Esophagus squamous epithelium (tissue), 5 donors: ENCODE data around the gene PILRB. TPM values are rescaled to one million over a fixed set of nuclear protein-coding genes. Genes with fewer than 3 reads are reported as not detected.

Experiments
- DNase-seq: peaks from one replicate; lab custom pipeline; 2025; lab: John Stamatoyannopoulos, UW
- H3K27ac ChIP-seq, 4 donors: fragments of 200-600 bp; sonication (generic); one replicate each; pipeline ENCODE4 v1.5.1; 2016 to 2019; ENCODE audit warnings: mild to moderate bottlenecking in 1 of 4
- H3K27me3 ChIP-seq, 4 donors: fragments of 200-600 bp; sonication (generic); 1 replicate in 3 of 4; 2 replicates in 1 of 4; pipeline versions ENCODE4 v1.5.1 to v1.6.0; 2017 to 2021; ENCODE audit warnings: antibody characterized with exemption in 1 of 4
- H3K36me3 ChIP-seq, 3 donors: fragments of 200-600 bp; sonication (generic); one replicate each; pipeline ENCODE4 v1.5.1; 2016 to 2019
- H3K4me1 ChIP-seq, 3 donors: fragments of 200-600 bp; sonication (generic); one replicate each; pipeline ENCODE4 v1.5.1; 2017 to 2019
- H3K4me3 ChIP-seq, 4 donors: fragments of 200-600 bp; sonication (generic); 1 replicate in 3 of 4; 2 replicates in 1 of 4; pipeline ENCODE4 v1.5.1; 2016 to 2019; ENCODE audit warnings: mild to moderate bottlenecking in 2 of 4, moderate library complexity in 1 of 4
- H3K9me3 ChIP-seq, 3 donors: fragments of 200-600 bp; sonication (generic); one replicate each; pipeline ENCODE4 v1.5.1; 2016 to 2019
- POLR2A ChIP-seq, 4 donors: fragments of 450-650 bp; IDR thresholded peaks; one replicate each; pipeline ENCODE4 v1.6.1; 2017; ENCODE audit warnings: antibody characterized with exemption in 4 of 4, mild to moderate bottlenecking in 4 of 4, moderate library complexity in 3 of 4
- WGBS, 2 donors: methylation state at CpG; one replicate each; pipeline ENCODE4 v1.1.5; 2018; 5-methylcytosine and 5-hydroxymethylcytosine counted together
- intact Hi-C: fragments of 100-400 bp; cut with DNase I; formaldehyde crosslinking; loops from one replicate; pipeline ENCODE4 v1.15.0; 2022
- total RNA-seq, 4 donors: library from RNA; depleted of rRNA; stranded (reverse); fragments of >200 nt; gene quantifications; one replicate each; pipeline ENCODE4 v1.1.0, GENCODE V29; 2016
- TF ChIP-seq, protein P1 (sequence below), 6 experiments: fragments of 450-650 bp in 4 of 6; fragments of 200-600 bp in 2 of 6; sonication (generic) in 2 of 6; IDR thresholded peaks; one replicate each; pipeline ENCODE4 v1.5.1; 2016 to 2019; ENCODE audit warnings: antibody characterized with exemption in 6 of 6, mild to moderate bottlenecking in 4 of 6, moderate library complexity in 4 of 6
- donor health status: DM: yes; HTN: yes; CAD: no.

Gene PILRB
- total RNA-seq, 4 donors from 2014 or later = 11.1 to 38.1 (median 25.7) TPM

DNA sequence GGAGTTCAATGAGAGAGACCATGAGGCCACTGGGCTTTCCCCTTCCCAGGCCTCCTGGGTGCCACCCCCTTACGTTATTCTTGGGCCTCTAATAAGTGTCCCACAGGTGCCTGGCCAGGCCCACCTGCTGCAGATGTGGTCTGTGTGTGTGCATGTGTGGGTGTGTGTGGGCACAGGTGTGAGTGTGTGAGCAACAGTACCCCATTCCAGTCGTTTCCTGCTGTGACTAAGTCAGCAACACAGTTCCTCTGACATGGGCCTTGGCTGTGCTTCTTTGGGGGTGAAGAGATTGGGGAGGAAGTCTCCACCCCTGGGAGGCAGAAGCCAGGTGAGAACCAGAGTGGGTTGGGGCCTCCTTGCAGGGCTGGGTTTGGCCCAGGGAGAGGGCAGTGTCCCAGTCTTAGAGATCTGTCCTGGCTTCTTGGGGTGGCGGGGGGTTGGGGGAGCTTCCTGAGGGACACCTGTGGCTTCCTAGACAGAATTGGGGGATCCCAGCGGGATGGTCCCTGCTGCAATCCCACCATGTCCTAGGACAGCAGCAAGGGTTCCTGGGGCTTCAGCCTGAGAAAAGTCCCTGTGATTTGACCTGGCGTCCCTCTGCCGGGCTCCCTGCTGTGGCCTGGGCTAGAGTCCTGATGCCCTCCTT is 4.1 kb upstream of the PILRB start:
- intact Hi-C loops = loop anchor here (10.0 kb wide), 1 partner anchor 119 kb away; no protein-coding TSS in a partner anchor
- Histone ChIP-seq H3K4me1 (no peaks in the 10 kb centered on the region), H3K4me3 (no peak overlapping the region), H3K27me3 (no peaks in the 10 kb centered on the region), H3K27ac (no peak overlapping the region), H3K36me3 (peaks cover 46 to 100% (median 65%) of the 10 kb centered on the region in 3 donors), H3K9me3 (no peaks in the 10 kb centered on the region)
- TF ChIP-seq POLR2A (IDR thresholded peaks at IDR 0.05) = no peak
- TF ChIP-seq, protein P1, sequence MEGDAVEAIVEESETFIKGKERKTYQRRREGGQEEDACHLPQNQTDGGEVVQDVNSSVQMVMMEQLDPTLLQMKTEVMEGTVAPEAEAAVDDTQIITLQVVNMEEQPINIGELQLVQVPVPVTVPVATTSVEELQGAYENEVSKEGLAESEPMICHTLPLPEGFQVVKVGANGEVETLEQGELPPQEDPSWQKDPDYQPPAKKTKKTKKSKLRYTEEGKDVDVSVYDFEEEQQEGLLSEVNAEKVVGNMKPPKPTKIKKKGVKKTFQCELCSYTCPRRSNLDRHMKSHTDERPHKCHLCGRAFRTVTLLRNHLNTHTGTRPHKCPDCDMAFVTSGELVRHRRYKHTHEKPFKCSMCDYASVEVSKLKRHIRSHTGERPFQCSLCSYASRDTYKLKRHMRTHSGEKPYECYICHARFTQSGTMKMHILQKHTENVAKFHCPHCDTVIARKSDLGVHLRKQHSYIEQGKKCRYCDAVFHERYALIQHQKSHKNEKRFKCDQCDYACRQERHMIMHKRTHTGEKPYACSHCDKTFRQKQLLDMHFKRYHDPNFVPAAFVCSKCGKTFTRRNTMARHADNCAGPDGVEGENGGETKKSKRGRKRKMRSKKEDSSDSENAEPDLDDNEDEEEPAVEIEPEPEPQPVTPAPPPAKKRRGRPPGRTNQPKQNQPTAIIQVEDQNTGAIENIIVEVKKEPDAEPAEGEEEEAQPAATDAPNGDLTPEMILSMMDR (IDR thresholded peaks at IDR 0.05) = no peak
- 86 to 90% methylated on average over 1 to 2 of the region's 6 CpGs for WGBS, 2 donors
- DNase-seq = no peak

- no peak for DNase-seq
- no peaks in the 10 kb centered on the region for H3K27me3 ChIP-seq
- H3K27ac ChIP-seq = no peak overlapping the region
- H3K4me1 ChIP-seq = no peaks in the 10 kb centered on the region
- TF ChIP-seq, protein P1 (IDR thresholded peaks at IDR 0.05) = no peak
- TF ChIP-seq POLR2A (IDR thresholded peaks at IDR 0.05) = no peak
- intact Hi-C loops = loop anchor here (10.0 kb wide), 1 partner anchor 122 kb away; no protein-coding TSS in a partner anchor
- no peak overlapping the region for H3K4me3 ChIP-seq
- H3K36me3 ChIP-seq = peaks cover 49 to 100% (median 63%) of the 10 kb centered on the region in 3 donors
- 81% methylated on average over 4 of the region's 8 CpGs; no CpG with 5 or more reads in 1 of the 2 donors for WGBS, 2 donors
- no peaks in the 10 kb centered on the region for H3K9me3 ChIP-seq
Measured at GRCh38 chr7:100356416-100357068, 1.4 kb upstream of the PILRB start.

- Histone ChIP-seq H3K4me1 (no peaks in the 10 kb centered on the region), H3K36me3 (peaks cover 43 to 100% (median 65%) of the 10 kb centered on the region in 3 donors), H3K9me3 (no peaks in the 10 kb centered on the region), H3K4me3 (no peak overlapping the region), H3K27me3 (no peaks in the 10 kb centered on the region), H3K27ac (no peak overlapping the region)
- WGBS, 2 donors = 80% methylated on average over 1 of the region's 6 CpGs; no CpG with 5 or more reads in 1 of the 2 donors
- TF ChIP-seq, protein P1 (IDR thresholded peaks at IDR 0.05) = no peak
- no peak for TF ChIP-seq POLR2A (IDR thresholded peaks at IDR 0.05)
- intact Hi-C loops = loop anchor here (10.0 kb wide), 1 partner anchor 122 kb away; no protein-coding TSS in a partner anchor
- DNase-seq = no peak
Measured at GRCh38 chr7:100357131-100357561, 771 bp upstream of the PILRB start.

DNA sequence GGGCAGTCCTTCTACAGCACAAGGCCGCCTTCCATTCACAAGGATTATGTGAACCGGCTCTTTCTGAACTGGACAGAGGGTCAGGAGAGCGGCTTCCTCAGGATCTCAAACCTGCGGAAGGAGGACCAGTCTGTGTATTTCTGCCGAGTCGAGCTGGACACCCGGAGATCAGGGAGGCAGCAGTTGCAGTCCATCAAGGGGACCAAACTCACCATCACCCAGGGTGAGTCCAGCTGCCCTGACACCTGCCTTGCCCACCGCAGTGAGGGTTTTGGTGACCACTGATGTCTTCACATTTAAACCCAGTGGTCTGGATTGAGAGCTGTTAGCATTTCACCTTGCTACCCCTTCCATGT is 918 bp downstream of the PILRB start:
- Histone ChIP-seq H3K4me3 (no peak overlapping the region), H3K27ac (no peak overlapping the region), H3K9me3 (no peaks in the 10 kb centered on the region), H3K36me3 (peaks cover 38 to 99% (median 51%) of the 10 kb centered on the region in 3 donors), H3K27me3 (no peaks in the 10 kb centered on the region), H3K4me1 (no peaks in the 10 kb centered on the region)
- TF ChIP-seq POLR2A (IDR thresholded peaks at IDR 0.05) = no peak
- TF ChIP-seq, protein P1 (IDR thresholded peaks at IDR 0.05) = no peak
- no peak for DNase-seq
- WGBS, 2 donors = 93 to 100% methylated on average over 5 to 6 of the region's 8 CpGs
- intact Hi-C loops = loop anchor here (10.0 kb wide), 1 partner anchor 124 kb away; no protein-coding TSS in a partner anchor
